ES-I3 (cell line): ENCODE results near the gene TAF1A.

ENCODE experiments used
- H3K36me3 ChIP-seq: 2 replicates; pipeline ENCODE4 v1.6.1; 2013; ENCODE audit warnings: mild to moderate bottlenecking, low read length, control low read depth, moderate library complexity; ENCODE audit not compliant: insufficient read depth
- H3K4me1 ChIP-seq: 2 replicates; pipeline ENCODE4 v1.6.1; 2013; ENCODE audit warnings: mild to moderate bottlenecking, control low read depth, low read length; ENCODE audit not compliant: insufficient read depth
- H3K9ac ChIP-seq: 2 replicates; pipeline ENCODE4 v1.6.1; 2013; ENCODE audit warnings: low read depth, mild to moderate bottlenecking, low read length, moderate library complexity
- H3K9me3 ChIP-seq: 2 replicates; pipeline ENCODE4 v1.6.1; 2013; ENCODE audit warnings: mild to moderate bottlenecking, low read length, moderate library complexity; ENCODE audit not compliant: control insufficient read depth, insufficient read depth

Gene TAF1A

DNA sequence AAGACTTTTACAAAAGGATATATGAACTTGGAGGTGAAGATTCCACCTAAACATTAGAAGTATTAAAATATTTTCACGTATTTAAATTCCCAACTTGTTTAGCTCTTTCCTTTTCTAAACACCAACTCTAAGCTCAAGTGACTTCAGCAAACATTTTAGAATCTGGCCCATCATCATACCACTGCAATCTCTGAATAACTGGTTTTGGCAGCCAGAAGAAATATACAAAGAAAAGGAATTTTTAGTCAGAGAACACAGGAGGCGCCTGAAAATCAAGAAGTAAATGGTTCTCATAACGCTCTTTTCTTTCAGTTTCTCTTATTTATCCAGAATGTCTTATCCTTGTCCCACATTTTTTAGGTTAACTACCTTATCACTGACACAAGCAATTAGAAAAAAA, 10.4 kb downstream of the TAF1A start:
- no peak overlapping the region for H3K9ac ChIP-seq
- 0 out of 2 replicates have a peak, but pooled peaks cover 3% of the 10 kb centered on the region for H3K36me3 ChIP-seq
- H3K9me3 ChIP-seq, result no peaks in the 10 kb centered on the region
- H3K4me1 ChIP-seq, result 0 out of 2 replicates have a peak, but pooled peaks cover 5% of the 10 kb centered on the region

DNA sequence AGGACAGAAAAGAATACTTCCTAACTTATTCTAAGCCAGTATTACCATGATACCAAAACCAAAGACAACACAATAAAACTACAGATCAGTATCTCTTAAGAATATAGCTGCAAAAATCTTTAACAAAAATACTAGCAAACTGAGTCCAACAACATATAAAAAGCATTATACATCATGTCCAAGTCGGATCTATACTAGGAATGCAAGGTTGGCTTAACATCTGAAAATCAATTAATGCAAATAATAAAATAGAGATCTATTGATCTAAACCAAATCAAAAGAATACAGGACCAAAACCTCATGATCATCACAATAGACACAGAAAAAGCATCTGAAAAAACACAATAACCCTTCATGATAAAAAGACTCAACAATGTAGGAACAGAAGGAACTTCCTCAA, 18.9 kb downstream of the TAF1A start:
- Histone ChIP-seq H3K9ac (no peak overlapping the region), H3K9me3 (no peaks in the 10 kb centered on the region; the same call in 1 of the 2 replicates), H3K4me1 (no peaks in the 10 kb centered on the region), H3K36me3 (peaks cover 5% of the 10 kb centered on the region)

DNA sequence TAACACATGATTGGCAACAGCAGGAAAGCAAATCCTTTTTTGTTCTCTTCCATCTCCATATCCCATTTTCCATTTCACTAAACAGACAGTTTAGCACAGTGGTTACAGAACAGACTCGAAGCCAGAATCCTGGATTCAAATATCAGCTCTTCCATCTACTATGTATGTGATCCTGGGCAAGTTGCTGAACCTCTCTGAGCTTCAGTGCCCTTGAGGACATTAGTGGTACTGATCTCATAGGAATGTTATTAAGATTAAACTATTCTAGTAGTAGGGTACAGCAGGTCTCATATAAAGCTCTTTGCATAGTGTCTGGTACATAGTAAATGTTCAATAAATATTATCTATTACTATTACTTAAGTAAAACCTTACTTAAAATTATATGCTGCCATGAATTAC, 28.1 kb downstream of the TAF1A start:
- Histone ChIP-seq H3K9me3 (no peaks in the 10 kb centered on the region), H3K36me3 (peaks cover 8% of the 10 kb centered on the region; the same call in 1 of the 2 replicates), H3K4me1 (no peaks in the 10 kb centered on the region), H3K9ac (no peak overlapping the region)

DNA sequence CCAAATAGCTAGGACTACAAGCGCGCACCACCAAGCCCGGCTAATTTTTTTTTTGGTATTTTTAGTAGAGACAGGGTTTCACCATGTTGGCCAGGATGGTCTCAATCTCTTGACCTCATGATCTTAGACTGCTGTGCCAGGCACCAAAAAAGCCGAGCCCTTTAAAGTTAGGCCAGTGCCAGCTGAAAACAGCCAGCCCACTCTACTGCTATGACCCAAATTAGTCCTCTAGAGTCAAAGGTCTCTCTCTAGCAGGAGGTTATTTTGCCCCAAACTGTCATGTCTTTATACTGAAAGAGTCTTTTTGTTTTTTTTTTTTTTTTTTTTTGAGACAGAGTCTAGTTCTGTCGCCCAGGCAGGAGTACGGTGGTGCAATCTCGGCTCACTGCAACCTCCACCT, 32.2 kb downstream of the TAF1A start:
- Histone ChIP-seq H3K9ac (no peak overlapping the region), H3K9me3 (no peaks in the 10 kb centered on the region), H3K4me1 (no peaks in the 10 kb centered on the region), H3K36me3 (peaks cover 9% of the 10 kb centered on the region; the same call in 1 of the 2 replicates)

DNA sequence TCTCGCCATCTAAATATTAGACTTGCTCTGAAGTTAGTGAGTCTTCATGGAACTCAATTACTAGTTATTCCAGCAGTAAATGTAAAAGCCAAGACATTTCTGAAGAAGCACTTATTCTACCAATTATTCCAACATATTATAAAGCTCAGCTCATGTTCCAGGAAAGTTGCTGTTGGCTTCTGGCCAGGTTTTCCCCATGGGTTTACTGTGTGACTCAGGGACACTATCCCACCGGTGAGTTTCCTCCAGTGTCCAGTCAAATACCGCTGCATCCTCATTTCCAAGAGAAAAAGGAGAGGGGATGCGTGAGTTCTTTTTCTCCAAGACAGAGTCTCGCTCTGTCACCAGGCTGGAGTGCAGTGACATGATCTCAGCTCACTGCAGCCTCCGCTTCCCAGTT, 32.6 kb downstream of the TAF1A start:
- Histone ChIP-seq H3K9me3 (no peaks in the 10 kb centered on the region), H3K36me3 (peaks cover 9% of the 10 kb centered on the region; the same call in 1 of the 2 replicates), H3K4me1 (no peaks in the 10 kb centered on the region), H3K9ac (no peak overlapping the region)

DNA sequence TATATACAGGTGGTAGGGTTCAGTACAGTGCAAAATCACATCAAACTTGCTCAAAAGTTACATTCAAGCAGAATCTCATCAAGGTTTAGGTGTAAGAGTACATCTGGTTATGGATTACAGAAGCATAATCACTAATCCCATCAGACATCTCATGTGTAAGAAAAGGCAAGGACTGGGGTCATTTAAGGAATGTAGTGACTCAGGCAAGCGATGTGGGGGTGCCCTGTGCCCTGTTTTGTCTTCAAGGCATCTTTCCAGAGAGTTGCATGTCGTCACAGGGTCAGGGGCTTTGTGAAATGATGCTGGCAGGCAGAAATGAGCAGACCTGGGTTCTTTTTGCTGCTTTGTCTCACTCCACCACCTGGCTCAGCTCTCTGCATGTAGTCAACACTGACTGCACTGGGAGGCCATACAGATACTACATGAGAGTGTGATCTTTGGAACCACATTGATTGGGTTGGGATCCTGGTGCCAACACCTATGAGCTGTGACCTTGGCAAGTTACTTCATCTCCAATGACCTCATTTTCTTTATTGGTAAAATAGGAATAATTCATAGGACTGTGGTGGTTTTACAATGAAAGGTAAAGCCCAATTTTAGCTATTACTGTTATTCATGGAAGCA, 33.6 kb downstream of the TAF1A start:
- Histone ChIP-seq H3K4me1 (no peaks in the 10 kb centered on the region), H3K36me3 (peaks cover 9% of the 10 kb centered on the region; the same call in 1 of the 2 replicates), H3K9ac (no peak overlapping the region), H3K9me3 (no peaks in the 10 kb centered on the region)

DNA sequence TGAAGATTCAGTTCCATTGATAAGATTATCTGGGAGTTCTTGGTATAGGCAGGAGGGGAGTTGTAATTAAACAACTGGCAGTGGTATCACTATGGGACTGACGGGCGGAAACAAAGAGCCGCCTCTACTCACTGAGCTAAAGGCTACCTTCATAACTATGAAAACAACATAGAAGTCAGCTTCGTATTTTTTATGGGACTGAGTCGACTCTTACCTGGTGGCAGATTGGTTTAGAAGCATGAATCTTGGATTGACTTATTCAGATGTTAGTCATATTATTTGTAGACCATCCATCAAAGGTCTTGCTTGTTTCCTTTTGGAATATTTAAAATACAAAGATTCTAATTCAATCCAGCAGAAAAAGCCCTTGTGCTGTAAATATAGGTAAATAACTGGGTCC, 35.6 kb downstream of the TAF1A start:
- Histone ChIP-seq H3K9me3 (no peaks in the 10 kb centered on the region), H3K9ac (no peak overlapping the region), H3K36me3 (peaks cover 6% of the 10 kb centered on the region; the same call in 1 of the 2 replicates), H3K4me1 (no peaks in the 10 kb centered on the region)

DNA sequence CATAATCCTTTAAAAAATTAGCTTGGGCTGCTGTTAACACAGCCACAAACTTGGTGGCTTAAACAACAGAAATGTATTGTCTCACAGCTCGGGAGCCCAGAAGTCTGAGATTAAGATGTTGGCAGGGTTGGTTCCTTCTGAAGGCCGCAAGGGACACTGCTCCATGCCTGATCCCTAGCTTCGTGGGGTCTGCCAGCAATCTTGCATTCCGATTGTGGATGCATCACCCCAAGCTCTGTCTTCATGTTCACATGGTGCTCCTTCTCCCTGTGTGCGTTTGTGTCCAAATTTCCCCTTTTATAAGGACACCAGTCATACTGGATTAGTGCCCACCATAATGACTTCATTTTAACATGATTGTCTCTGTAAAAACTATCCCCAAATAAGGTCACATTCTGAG, 36.9 kb downstream of the TAF1A start:
- H3K36me3 ChIP-seq, result peaks cover 3% of the 10 kb centered on the region; the same call in 1 of the 2 replicates
- H3K4me1 ChIP-seq, result 0 out of 2 replicates have a peak, but pooled peaks cover 6% of the 10 kb centered on the region
- no peak overlapping the region for H3K9ac ChIP-seq
- no peaks in the 10 kb centered on the region for H3K9me3 ChIP-seq

DNA sequence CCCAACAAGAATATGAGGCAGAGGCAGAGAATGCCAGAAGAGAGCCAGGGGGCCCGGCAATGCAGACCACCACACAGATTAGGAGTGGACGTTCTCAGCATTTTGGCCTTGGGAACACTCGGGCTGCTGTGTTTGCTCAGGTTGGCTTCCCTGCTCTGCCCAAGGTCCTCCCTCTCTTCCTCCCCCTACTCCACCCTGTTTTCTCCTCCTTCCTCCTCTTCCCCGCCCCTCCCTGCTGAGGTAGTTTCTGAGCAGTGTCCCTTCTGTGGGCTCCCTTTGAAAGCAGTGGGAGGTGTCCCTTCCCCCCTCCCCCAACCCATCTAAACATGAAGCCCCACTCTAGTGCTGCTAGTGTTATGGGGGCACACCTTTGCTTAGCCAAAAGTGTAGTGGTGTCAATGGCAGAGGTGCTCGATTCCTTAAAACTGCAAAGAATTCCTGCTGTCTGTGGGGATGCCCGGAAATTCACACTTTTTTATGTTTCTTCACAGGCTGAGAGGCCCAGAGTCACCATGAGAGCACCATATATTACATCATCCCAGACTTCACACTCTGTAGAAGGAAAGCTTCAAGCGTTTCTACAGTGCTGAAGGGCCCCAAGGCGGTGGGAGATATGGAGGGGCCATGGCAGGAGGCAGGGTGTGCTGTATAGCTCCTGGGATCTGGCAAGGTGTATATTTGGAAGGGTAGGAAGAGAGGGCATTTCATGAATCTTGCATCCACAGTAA, 41.6 kb downstream of the TAF1A start, which contains the start of gene HHIPL2:
Gene HHIPL2, minus strand, starts transcription at position 161 of the 728 bp plus-strand sequence. Its CDS starts 60 bp downstream, at position 101.
- no peaks in the 10 kb centered on the region for H3K9me3 ChIP-seq
- peaks cover 18% of the 10 kb centered on the region; the same call in 1 of the 2 replicates for H3K4me1 ChIP-seq
- H3K36me3 ChIP-seq, result no peaks in the 10 kb centered on the region
- no peak within 1 kb of the TSS for H3K9ac ChIP-seq

DNA sequence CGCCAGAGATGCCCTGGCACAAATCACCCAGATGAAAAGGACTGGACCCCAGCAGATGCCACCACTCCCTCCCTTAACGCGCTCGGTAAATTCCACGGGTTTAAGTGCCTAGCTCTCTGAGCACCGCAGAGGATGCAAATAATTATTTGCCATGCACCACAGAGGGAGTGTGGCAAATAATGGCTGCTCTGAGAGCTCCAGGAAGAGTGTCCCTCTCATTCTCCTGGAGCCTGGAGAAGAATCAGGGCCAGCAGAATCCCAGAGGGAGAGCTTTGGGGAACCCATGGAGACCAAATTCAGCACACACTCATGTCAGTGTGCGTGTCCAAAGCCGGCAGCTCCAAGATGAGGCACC, 42.5 kb downstream of the TAF1A start:
- Histone ChIP-seq H3K36me3 (no peaks in the 10 kb centered on the region), H3K9me3 (no peaks in the 10 kb centered on the region), H3K4me1 (peaks cover 18% of the 10 kb centered on the region; the same call in 1 of the 2 replicates), H3K9ac (no peak overlapping the region)

DNA sequence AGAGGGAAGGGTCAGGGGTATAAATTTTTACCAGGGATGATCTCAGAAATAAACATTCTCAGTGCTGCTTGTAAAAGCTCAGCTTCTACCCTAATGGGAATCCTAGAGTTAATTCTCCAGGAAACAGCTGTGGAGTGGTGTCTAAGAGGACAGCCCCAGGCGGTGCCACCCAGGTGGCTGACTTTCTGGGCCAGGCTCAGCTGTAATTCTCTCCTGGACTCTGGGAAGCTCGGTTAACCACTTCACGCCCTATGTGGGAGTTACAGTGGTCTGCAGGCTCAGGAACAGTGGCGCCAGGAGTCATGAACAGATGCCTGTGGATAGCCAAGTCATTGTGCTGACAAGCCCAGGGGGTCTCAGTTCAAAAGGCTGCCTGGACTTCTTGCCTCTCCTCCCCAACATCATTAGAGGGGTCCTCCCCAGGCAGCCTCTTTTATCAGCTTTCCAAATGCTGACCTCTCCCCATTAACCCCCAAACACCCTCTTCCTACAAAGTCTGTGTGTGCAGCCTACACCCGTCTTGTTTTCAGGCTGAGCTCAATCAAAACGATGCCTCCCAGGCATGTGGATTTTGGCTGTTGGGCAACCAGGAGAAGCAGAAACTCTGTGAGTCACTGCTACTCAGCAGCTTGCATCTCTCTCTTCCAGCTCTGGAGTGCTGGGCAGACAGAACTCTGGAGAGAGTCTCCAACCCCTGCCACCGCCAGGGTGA, 43.0 kb downstream of the TAF1A start:
- Histone ChIP-seq H3K4me1 (peaks cover 18% of the 10 kb centered on the region; the same call in 1 of the 2 replicates), H3K36me3 (no peaks in the 10 kb centered on the region), H3K9ac (no peak overlapping the region), H3K9me3 (no peaks in the 10 kb centered on the region)

DNA sequence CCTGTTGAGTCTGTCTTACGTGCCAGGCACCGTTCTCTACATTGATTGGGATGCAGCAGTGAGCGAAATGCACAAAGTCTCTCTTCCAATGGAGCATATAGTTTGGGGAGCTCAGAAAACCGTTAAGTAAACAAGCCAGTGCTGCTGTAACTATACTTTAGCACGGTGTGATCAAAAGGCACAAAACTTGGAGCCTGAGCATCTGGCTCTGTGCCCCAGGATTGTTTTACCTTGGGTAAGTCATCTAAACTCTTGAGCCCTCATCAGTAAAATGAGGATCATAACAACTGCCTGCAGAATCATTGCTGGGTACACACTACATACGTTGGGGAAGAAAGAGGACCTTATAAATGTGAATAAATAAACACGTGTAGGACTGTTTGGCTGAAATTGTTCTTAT, 43.6 kb downstream of the TAF1A start:
- H3K4me1 ChIP-seq, result peaks cover 18% of the 10 kb centered on the region; the same call in 1 of the 2 replicates
- no peaks in the 10 kb centered on the region for H3K36me3 ChIP-seq
- no peaks in the 10 kb centered on the region for H3K9me3 ChIP-seq
- no peak overlapping the region for H3K9ac ChIP-seq

DNA sequence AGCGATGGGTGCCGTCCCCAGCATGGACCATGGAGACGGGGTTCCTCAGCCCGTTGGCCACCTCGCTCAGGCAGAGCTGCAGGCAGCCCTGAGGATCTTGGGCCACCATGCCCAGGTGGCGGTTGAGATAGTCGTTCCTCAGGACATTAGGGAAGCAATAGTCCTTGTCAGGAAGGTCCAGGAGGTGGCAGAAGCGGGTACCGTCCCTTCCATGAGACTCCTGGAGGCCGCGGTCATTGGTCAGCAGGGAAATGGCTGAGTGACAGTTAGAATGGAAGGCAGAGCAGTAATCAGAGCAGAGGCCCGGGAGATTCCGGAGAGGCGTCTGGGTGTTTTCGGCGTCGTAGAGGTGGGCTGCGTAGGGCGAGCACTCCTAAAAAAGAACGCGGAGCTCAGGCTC, 45.9 kb downstream of the TAF1A start:
- no peaks in the 10 kb centered on the region for H3K36me3 ChIP-seq
- no peak overlapping the region for H3K9ac ChIP-seq
- peaks cover 18% of the 10 kb centered on the region; the same call in 1 of the 2 replicates for H3K4me1 ChIP-seq
- no peaks in the 10 kb centered on the region for H3K9me3 ChIP-seq

DNA sequence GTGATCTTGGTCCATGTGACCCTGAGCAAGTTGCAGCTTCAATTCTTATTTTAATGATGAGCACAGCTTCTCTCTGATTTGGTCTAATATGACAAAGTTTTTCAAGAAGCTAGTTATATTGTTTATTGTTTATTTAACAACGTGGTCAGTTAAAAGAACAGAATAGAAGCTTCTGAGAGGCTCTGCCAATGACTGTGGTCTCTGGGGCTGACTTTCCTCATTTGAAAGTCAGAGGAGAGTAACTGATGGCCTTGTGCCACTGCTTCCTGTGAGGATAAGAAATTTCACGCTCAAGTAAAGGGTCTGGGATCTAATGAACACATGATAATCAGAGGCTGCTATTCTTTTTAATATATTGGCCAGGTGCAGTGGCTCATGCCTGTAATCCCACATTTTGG, 49.1 kb downstream of the TAF1A start:
- Histone ChIP-seq H3K36me3 (no peaks in the 10 kb centered on the region), H3K9ac (no peak overlapping the region), H3K9me3 (no peaks in the 10 kb centered on the region), H3K4me1 (no peaks in the 10 kb centered on the region)
